HG02840 (cell line): ENCODE data around the gene SCD5.

Source experiments
- ATAC-seq: cut with Tn5 transposase; IDR thresholded peaks from one replicate; pipeline ENCODE4 v1.9.1; 2021; ENCODE audit warnings: mild to moderate bottlenecking, moderate library complexity, moderate number of reproducible peaks; ENCODE audit not compliant: unreplicated experiment, low FRiP score

Gene SCD5

DNA sequence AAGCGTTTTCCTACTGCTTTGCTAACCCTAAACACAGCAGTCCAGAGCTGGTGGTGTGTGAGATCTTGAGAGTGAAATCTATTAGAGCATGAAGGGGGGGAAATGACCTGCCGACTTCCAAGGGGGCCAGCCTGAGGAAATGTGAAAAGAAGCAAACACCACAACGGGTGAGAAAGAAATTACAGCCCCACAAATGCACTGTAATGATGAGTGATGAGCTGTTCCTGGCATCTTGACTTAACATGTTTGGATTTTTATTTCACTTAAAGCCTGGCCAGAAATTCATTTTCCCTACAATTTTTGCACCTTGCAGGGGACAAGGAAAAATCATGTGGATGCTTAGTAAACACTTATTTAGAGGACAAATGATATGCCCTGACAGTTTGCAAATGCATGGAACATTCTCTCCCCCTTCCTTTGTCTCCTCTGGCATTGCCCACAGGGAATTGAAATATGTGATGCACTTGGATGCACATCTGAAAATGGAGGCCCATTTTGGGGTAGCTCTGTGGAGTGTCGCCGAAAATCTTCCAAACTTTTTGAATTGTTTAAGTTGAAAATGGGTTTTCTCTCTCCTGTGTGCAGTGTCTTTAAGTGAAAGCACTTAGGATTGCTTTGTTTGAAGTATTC, 152.5 kb downstream of the SCD5 start:
- no peak for ATAC-seq

DNA sequence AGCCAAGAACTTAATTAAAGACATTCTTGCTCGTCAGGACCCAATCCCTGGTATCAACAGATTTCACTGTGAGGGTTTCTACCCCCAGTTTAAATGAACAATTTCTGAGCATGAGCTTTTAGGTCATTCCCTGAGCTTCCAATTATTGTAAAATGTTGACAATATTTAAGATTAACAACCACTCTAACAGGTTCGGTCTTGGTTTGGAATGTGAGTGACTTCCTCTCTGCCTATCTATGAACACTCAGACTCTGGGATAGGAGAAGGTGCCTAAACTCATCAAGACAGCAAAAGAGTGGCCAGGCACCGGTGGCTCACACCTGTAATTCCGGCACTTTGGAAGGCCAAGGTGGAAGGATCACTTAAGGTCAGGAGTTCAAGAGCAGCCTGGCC, 153.9 kb downstream of the SCD5 start:
- no peak for ATAC-seq

DNA sequence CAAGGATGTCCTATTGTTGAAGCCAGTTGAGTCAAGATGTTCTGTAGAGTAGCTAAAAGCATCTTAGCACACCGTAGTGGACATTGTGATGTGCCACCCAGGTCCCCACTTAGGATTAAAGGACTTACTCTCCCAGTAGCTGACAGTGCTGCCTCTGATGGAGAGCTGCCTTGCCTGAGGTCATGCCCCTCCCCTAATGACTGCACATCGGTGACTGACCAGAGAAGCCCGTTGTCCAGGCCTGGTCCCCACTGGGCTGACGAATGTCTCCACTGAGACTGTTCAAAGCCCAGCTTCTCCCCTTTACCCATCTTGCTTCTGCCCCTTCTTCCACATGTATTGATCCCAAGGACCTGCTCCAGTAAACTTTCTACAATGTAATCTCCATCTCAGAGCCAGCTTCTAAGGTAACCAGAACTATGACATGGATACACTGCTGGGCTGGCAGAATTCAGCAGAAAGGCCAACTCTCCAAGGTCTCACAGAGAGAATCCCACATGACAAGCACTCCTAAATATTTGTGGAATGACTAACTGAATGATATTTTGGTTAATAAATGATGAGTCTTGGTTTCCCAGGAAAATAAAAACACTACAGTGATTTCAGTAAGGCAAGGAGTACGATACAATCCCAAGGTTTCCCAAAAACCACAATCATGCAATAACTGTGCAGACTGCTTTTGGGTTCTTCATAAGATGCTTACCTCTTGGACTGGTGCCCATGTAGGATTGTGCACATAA, 154.4 kb downstream of the SCD5 start:
- no peak for ATAC-seq

DNA sequence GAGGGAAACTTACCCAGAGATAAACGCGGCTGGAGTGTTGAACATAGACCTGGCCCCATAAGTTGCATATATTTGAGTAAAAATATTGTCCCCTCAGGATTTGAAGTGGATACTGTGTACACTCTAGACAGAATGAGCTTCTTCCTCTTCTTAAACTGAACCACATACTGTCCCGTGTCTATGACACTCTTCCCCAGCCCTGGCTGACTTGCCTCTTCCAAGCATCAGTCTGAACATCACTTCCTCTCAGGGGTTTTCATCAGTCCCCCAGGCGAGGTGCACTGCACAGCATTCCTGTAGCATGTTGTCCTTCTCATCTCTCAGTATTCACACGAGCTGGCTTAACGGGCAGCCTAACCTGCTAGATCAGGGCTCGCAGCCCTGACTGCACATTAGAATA, 156.3 kb downstream of the SCD5 start:
- no peak for ATAC-seq

DNA sequence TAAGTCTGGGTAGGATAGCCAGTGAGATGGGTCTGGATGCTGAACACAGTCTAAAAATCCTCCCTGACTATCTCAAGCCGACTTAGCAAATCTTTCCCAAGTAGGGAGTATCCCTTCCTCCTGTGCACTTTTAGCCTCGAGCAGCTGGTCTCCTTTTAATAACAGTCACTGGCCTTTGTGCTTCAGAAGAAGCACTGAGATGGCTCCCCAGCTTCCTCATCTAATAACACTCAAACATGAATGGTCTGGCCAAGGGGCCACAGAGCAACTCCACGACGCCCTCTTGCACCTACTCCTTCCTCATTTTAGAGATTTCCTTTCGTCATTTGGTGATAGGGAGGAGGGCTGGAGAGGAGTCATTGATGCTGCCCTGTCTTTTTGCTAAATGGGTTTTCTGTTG, 158.1 kb downstream of the SCD5 start:
- ATAC-seq: no peak

DNA sequence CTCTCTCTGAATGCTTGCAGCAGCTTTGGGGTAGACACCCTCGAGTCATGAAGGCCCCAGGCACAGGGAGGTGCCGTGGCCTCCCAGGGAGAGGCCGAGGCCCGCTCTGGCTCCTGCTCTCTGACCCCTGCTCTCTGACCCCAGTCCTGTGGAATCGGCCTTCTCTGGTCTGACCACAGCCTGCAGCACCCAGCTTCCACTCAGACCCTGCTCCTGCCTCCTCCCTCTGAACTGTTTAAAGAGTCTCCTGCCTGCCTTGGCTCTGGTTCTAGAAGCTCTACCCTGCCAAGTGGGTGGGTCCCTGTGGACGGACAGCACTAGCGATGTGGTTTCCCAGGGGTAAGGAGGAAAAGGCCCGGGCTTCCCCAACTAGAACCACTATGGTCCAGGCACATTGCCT, 158.6 kb downstream of the SCD5 start:
- ATAC-seq: no peak

DNA sequence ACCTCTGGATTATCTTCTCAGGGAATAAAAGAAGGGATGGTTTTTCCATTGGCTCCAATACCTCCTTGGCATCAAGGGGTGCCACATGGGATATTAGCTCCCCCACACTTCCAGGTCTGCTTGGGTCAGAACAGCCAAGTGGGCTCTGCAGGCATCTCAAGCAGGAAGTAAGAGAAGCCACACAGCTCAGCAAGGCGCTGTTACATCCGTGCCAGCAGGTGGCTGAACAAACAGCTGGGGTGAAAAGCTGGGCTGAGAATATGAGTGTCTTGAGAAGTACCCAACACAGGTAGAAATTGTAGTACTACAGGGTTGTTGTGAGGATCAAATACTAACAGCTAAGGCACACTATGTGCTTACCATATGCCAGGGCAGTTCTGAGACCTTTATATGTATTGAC, 160.1 kb downstream of the SCD5 start:
- ATAC-seq: no peak

DNA sequence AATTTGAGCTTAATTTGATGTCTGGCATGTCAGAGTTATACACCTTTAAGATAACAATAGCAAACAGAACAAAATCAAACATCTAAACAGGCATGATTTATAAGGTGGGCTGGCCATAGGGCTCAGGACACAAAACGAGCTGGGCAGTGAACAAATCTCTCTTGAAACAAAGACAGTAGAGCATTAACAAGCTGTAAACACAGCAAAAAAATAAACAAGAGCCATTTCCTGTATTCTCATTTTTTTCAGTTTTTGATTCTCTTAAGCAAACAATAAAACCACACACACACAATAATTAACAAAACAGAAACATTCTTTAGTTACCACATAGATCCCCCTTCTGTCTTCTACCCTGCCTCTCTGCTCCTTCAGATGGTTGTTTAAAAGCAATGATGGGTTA, 168.5 kb downstream of the SCD5 start:
- no peak for ATAC-seq

DNA sequence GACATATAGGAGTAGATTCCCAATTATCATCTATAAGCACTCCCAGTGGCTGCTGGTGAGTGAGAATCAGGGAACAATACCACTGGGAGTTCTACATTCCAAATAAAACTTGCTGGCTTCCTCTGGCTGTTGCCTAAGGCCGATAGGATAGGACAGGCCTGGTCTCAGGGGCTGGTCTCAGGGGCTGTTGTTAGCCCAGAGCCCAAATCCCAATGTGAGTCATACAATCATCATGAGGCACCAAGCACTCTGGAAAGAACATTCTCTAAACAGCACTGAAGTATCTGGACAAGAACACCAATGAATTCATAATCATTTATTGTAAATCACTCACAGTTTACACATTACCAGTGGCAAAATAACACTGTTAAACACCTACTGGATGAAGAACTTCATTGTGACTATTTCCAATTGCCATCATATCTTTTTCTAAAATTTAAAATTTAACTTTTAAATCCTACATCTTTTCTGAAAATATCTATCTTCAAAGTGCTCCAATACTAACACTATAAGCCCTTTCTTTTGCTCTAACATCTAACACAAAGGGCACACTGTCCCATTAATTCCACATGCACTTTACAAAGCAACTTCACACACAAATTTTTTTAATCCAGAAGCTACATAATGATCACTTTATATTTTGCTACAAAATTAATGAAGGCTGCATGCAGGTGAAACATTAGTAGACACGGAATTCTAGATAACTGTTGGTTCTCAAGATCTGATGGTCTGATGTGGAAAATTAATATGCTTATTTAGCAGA, 169.2 kb downstream of the SCD5 start:
- no peak for ATAC-seq

DNA sequence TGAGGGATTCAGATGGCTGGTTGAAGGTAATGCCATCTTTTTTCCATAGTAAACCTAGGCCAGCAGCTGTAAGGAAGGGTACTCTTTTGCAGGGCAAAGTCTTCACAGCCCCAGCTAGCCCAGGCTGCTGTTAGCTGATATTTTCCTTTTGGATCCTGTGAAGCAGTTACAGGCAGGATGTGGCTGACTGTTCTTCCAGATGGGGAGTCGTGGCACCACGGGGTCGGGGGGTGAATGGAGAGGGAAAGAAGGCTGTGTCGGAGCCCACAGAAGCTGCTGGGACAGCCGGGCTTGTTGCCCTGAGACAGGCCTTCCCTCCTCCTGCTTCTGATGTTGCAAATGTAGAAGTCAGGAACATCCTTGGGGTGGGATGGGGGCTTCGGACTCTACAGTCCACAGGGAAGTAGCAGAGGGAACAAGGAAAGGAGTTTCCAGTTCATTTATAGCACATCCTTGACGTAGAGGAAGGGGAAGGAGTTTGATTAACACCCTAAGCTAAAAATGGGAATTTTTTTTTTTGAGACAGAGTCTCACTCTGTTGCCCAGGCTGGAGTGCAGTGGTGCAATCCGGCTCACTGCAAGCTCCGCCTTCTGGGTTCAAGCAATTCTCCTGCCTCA, 172.2 kb downstream of the SCD5 start:
- no peak for ATAC-seq

DNA sequence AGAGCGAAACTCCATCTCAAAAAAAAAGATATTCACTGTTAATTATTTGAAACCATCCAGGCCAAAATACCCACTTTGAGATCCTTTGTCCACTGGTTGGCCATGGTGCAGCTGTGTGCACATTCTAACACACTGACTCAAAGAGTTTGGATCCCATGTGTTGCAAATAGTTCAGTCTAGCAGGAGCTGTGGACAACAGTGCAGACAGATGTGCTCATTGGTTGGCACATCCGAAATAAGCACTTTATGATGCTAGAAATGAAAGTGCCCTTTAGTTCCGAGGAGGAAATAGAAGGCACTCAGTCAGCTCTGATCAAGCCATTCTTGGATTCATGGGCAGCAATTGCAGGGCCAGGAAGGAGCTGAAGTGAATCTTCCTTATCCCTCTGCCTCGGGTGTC, 173.8 kb downstream of the SCD5 start:
- ATAC-seq: no peak

DNA sequence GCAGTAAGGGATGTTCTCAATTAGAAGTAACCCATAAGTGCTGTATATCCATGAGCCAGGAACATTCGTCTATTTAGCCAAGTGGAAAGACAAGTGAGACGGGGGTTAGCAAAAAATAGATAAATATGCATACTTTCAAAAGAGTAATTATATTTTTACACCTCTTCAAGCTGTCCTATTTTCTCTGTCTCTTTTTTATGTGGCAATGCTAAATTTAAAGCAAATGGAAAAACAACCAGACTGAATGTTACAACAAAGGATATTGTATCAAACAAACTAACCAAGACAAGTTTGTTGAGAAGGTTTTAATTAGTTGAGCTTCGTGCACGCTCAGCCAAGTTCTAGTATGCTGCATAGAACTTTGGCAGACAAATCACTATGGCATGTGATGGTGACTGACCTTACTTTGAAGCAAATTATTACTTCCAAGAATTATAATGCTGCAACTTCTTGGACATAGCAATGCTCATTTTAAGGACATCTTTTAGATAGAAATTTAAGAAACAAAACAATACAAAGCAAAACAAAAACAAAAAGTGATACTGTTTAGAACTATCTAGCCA, 175.4 kb downstream of the SCD5 start:
- no peak for ATAC-seq

DNA sequence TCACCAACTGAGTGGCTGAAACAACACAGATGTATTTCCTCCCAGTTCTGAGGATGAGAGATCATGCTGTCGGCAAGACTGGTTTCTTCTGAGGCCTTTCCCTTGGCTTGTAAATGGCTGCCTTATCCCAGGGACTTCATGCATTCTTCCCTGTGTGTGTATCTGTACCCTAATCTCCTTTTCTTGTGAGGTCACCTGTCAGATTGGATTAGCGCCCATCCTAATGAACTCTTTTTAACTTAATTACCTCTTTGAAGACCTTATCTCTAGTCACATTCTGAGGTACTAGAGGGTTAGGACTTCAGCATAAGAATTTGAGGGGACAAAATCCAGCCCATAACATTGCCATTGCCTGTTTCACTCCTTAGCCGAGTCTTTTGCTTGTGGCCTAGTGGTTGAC, 177.3 kb downstream of the SCD5 start:
- ATAC-seq: no peak

DNA sequence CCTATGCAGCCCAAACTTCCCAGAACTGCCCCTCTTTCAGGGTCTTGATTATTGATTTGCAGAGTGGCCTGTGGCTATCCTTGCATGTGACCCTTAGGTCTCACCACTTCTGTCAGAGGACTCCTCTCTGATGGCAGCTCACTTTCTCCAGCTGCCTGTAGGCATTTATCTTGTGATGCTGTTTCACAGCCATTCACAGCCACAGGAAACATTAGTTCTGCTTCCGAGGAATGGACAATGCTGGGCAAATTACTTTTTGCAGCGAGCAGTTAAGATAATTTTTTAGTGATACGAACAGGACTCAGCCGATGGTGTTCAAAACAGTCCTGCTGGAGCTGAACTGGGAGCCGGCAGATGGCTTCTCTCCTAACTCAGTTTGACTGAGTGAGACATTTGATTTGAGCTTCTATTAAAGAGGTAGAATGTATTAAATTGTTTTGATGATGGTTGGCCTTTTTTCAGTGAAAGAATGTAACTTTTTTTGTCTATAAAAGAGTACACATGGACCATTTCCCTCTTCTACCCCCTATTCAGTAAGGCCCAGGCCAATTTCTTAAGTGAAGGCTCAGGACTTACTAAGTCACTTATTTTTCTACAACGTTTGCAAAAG, 178.4 kb downstream of the SCD5 start:
- no peak for ATAC-seq

DNA sequence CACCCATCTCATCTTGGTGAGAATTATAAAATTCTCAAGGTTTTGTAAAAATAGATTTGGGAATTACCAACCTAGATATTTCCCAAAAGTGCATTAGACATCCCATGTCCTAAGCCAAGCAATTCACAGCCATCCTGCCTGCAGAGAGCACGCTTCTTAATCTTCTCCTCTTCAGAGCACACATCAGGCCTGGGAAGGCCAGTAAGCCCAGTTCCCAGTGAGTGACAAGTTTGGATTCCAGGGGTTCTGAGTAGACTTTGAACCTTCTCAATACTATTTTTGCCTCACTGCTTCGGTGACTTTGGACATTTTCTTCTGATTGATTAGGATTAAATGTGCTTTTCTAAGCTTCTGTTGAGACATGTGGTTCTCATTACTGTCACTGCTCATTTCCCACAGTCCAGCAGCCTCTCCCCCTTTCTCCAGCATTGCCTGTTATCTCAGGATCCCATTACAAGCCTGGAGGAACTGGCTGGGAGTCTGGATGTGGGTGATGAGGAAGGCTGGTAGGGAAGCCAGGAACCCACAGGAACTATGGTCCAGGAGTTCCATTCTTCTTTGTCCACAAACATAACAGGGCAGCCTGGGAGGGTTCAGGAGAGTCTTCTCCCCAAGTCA, 180.4 kb downstream of the SCD5 start:
- ATAC-seq: no peak

DNA sequence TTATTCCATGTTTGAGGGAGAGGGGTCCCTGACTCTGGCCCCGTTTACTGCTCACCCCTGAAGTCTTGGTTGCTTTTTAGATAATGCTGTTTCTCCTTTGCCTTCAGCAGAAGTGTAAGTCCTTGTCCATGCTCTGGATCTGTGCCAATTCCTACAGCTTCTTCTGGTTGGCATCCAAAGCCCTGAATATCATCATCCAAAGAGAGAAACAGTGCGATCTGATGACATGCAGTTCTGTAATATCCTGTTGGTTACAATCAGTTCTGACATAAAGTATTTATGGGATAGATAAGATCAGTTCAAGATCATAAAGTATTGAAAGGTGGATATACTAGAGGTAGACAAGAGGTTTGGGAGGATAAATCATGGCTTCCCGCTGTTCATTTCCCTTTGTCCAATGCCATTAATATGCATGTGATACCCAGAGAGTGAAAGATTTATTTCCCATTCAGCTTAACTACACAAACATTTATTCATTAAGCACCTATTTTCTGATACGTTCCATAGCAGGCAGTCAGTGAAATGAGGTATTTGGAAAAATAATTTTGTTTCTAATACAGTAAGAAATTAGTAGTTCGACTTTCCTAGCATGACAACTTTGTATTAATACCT, 183.7 kb downstream of the SCD5 start:
- no peak for ATAC-seq

DNA sequence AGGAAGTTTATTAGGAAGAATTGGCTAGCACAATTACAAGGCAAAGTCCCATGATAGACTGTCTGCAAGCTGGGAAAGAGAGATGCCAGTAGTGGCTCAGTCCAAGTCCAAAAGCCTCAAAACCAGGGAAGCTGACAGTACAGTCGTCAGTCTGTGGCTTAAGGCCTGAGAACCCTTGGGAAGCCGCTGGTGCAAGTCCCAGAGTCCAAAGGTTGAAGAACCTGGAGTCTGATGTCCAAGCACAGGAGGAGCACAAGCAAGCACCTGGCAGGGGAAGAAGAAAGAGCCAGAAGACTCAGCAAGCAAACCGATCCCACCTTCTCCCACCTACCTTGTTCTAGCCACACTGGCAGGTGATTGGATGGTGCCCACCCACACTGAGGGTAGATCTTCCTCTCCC, 185.5 kb downstream of the SCD5 start:
- no peak for ATAC-seq

DNA sequence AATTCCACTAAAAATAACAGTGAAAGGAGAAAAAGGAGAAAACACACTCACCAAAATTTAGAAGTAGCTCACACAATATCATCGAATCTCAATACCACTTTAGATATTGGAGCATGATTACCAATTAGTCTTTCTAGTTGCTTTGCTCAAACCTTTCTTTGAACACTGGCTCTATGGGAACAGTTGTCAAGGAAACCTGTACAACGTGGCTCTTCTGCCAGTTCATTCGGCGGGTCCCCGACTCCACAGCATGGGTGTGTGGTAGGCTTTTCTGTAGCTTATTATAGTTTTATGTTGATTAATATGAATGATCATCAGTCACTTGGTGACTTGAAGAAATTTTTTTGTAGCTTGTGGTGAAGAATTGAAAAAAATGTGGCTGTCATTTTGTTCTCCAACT, 186.6 kb downstream of the SCD5 start:
- no peak for ATAC-seq

DNA sequence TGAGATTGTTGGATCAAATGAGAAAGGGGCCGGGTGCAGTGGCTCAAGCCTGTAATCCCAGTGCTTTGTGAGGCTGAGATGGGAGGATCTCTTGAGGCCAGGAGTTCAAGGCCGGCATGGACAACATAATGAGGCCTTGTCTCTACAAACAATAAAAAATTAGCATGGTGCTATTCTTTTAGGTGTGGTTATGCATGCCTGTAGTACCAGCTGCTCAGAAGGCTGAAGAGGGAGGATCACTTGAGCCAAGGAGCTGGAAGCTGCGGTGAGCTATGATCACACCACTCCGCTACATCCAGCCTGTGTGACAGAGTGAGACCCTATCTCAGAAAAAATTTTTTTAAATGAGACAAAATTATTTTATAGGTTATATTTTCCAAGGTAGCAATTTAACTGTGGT, 187.1 kb downstream of the SCD5 start:
- ATAC-seq: no peak

DNA sequence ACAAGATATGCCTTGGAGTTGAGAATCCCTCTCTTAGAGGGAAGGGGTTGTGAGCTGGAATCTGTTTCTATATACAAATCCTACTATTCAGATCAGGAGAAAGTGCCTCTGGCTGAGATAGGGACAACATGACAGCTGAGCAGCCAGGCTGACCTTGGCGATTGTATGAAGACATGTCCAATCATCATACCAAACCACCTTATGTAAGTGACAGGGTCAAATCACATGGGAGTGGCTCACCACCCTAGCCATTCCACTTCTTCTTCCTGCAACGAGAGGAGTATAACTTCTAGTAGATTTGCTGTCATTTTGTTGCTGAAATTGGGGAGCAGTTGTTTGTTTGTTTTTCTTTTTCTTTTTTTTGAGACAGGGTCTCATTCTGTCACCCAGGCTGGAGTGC, 188.6 kb downstream of the SCD5 start:
- ATAC-seq: no peak
